NB4 (cell line): ENCODE results near the gene THG1L.

Source experiments
- TF ChIP-seq, protein P1 (sequence below): IDR thresholded peaks from one replicate; pipeline ENCODE4 v1.5.1; 2012; ENCODE audit warnings: low read depth, low read length
- TF ChIP-seq, protein P2 (sequence below): IDR thresholded peaks from 2 replicates; pipeline ENCODE4 v1.6.1; 2011; ENCODE audit warnings: low read depth, low read length

DNA sequence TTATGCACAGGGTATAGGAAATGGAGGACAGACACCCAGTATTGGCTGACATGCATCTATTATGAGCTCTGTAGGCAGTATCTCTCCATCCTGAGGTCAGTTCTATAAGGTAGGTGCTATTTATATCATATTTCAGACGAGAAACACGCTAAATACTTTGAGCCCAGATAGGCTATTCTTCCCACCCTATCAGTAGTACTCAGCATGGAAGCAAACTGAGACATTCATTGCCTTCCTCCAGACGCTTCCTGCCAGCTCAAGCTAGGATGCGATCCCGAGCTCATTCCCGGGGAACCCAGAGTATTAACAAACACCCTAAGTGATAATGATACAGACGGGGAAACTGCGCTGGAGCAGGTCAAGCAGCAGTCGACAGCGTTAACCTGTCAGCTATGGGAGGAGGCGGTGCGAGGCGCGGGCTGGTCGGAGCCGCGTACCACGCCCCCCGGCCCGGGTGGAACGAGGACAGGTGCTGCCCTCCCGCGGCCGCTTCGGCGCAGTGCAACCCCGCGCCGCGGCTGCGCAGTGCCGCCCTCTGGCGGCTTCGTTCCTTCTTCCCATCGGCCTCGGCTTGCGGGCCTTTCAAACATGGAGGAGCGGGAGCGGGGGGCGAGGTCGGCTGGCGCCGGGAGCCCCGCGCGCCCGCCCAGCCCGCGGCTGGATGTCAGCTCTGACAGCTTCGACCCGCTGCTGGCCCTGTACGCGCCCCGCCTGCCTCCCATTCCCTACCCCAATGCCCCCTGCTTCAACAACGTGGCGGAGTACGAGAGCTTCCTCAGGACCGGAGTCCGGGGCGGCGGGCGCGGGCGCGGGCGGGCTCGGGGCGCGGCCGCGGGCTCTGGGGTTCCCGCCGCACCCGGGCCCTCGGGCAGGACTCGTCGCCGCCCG, 12.2 kb downstream of the THG1L start, which contains the start of gene LSM11:
- TF ChIP-seq, protein P1, sequence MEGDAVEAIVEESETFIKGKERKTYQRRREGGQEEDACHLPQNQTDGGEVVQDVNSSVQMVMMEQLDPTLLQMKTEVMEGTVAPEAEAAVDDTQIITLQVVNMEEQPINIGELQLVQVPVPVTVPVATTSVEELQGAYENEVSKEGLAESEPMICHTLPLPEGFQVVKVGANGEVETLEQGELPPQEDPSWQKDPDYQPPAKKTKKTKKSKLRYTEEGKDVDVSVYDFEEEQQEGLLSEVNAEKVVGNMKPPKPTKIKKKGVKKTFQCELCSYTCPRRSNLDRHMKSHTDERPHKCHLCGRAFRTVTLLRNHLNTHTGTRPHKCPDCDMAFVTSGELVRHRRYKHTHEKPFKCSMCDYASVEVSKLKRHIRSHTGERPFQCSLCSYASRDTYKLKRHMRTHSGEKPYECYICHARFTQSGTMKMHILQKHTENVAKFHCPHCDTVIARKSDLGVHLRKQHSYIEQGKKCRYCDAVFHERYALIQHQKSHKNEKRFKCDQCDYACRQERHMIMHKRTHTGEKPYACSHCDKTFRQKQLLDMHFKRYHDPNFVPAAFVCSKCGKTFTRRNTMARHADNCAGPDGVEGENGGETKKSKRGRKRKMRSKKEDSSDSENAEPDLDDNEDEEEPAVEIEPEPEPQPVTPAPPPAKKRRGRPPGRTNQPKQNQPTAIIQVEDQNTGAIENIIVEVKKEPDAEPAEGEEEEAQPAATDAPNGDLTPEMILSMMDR = peak; percentile 90
- TF ChIP-seq, protein P2, sequence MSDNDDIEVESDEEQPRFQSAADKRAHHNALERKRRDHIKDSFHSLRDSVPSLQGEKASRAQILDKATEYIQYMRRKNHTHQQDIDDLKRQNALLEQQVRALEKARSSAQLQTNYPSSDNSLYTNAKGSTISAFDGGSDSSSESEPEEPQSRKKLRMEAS = 0 out of 2 replicates have a peak, but pooled peaks have one; percentile 9
